HCT116 (cell line): ENCODE measurements around the gene OR2T1. TPM values are rescaled to one million over a fixed set of nuclear protein-coding genes. Genes with fewer than 3 reads are reported as not detected.

Source experiments
- ATAC-seq: fragments of 200-7000 bp; cut with Tn5 transposase; 2 replicates; pipeline ENCODE4 v1.9.1; 2020; ENCODE audit warnings: mild to moderate bottlenecking, moderate library complexity
- BruUV-seq: library from RNA; stranded (reverse); fragments of 400-500 nt; replicated peaks from 2 replicates; lab custom pipeline; 2021; lab: Mats Ljungman, UMichigan
- CTCF ChIA-PET: fragments of 300-600 bp; sonication (Branson Sonifier 250); formaldehyde crosslinking; loops from one replicate; lab custom pipeline; 2021; ENCODE audit warnings: antibody characterized with exemption; lab: Charles Lee
- POLR2A ChIA-PET: fragments of 300-600, 350-600 bp; sonication (Branson Sonifier 250); formaldehyde crosslinking; loops from one replicate; lab custom pipeline; 2021; ENCODE audit warnings: antibody characterized with exemption; lab: Charles Lee
- RAD21 ChIA-PET, 2 experiments: fragments of 300-600 bp; sonication (Branson Sonifier 250); formaldehyde crosslinking; loops; one replicate each; lab custom pipeline; 2023; ENCODE audit warnings: low total read pairs in 2 of 2; ENCODE audit not compliant: uncharacterized antibody in 2 of 2, unreplicated experiment in 2 of 2, low non-redundant PET in 1 of 2; lab: Charles Lee
- DNase-seq: peaks from one replicate; pipeline ENCODE4 v3.0.0-alpha.2; 2010; ENCODE audit warnings: low read depth, low spot score
- H2AFZ ChIP-seq: fragments of 200-600 bp; shearing (Covaris generic), sonication (generic); 2 replicates; pipeline ENCODE4 v1.6.1; 2017; ENCODE audit warnings: low read depth, mixed run types, mixed read lengths, antibody characterized with exemption, low read length; ENCODE audit not compliant: poor library complexity, severe bottlenecking
- H3K27ac ChIP-seq: 2 replicates; pipeline ENCODE4 v1.5.1; 2012; ENCODE audit warnings: low read depth, low read length
- H3K27me3 ChIP-seq: fragments of 200-600 bp; sonication (generic); 2 replicates; pipeline ENCODE4 v1.6.1; 2016; ENCODE audit warnings: mixed run types, low read length, mixed read lengths; ENCODE audit not compliant: insufficient read depth
- H3K36me3 ChIP-seq, 2 experiments: fragments of 200-500 bp in 1 of 2; fragments of 200-600 bp in 1 of 2; sonication (Bioruptor generic) in 1 of 2; sonication (generic) in 1 of 2; 2 replicates each; pipeline versions ENCODE4 v1.5.1 to v1.6.1; 2014 to 2016; ENCODE audit warnings: low read length in 2 of 2, inconsistent platforms in 1 of 2, mixed read lengths in 1 of 2, mixed run types in 1 of 2; ENCODE audit not compliant: insufficient read depth in 2 of 2, control insufficient read depth in 1 of 2
- H3K4me1 ChIP-seq, 2 experiments: fragments of 200-600 bp in 1 of 2; sonication (generic) in 1 of 2; 2 replicates each; pipeline versions ENCODE4 v1.5.1 to v1.6.1; 2012 to 2017; ENCODE audit warnings: low read length in 2 of 2, inconsistent platforms in 1 of 2, mild to moderate bottlenecking in 1 of 2, mixed read lengths in 1 of 2, mixed run types in 1 of 2, moderate library complexity in 1 of 2; ENCODE audit not compliant: insufficient read depth in 2 of 2, control insufficient read depth in 1 of 2
- H3K4me2 ChIP-seq: fragments of 200-600 bp; sonication (generic); 2 replicates; pipeline ENCODE4 v1.6.1; 2017; ENCODE audit warnings: mixed run types, low read length, mixed read lengths
- H3K4me3 ChIP-seq, 2 experiments: fragments of 200-600 bp in 1 of 2; sonication (generic) in 1 of 2; replicated peaks in 1 of 2; 2 replicates each; pipeline ENCODE4 v1.5.1; 2011 to 2016; ENCODE audit warnings: low read length in 2 of 2, control low read depth in 1 of 2, low read depth in 1 of 2, mild to moderate bottlenecking in 1 of 2, mixed read lengths in 1 of 2, mixed run types in 1 of 2
- H3K79me2 ChIP-seq: fragments of 200-600 bp; sonication (generic); 2 replicates; pipeline ENCODE4 v1.6.1; 2017; ENCODE audit warnings: mild to moderate bottlenecking, mixed run types, low read length, moderate library complexity, mixed read lengths; ENCODE audit not compliant: insufficient read depth
- H3K9ac ChIP-seq: fragments of 200-600 bp; sonication (generic); 2 replicates; pipeline ENCODE4 v1.6.1; 2016; ENCODE audit warnings: low read length, mixed read lengths
- H3K9me2 ChIP-seq: fragments of 200-600 bp; sonication (generic), shearing (Covaris generic); 2 replicates; pipeline ENCODE4 v1.6.1; 2017; ENCODE audit warnings: mixed run types, mild to moderate bottlenecking, moderate library complexity; ENCODE audit not compliant: insufficient read depth
- H3K9me3 ChIP-seq, 2 experiments: fragments of 200-500 bp in 1 of 2; fragments of 200-600 bp in 1 of 2; sonication (Bioruptor generic) in 1 of 2; sonication (generic) in 1 of 2; 2 replicates each; pipeline ENCODE4 v1.6.1; 2014 to 2017; ENCODE audit warnings: low read length in 2 of 2, mixed read lengths in 2 of 2, inconsistent platforms in 1 of 2, low read depth in 1 of 2, mild to moderate bottlenecking in 1 of 2, mixed run types in 1 of 2, moderate library complexity in 1 of 2; ENCODE audit not compliant: control insufficient read depth in 1 of 2, insufficient read depth in 1 of 2
- H4K20me1 ChIP-seq: fragments of 200-600 bp; sonication (generic), shearing (Covaris generic); 2 replicates; pipeline ENCODE4 v1.6.1; 2017; ENCODE audit warnings: mixed run types, mild to moderate bottlenecking, moderate library complexity; ENCODE audit not compliant: insufficient read depth
- CBX3 ChIP-seq: IDR thresholded peaks from 2 replicates; pipeline ENCODE4 v1.6.1; 2012; ENCODE audit warnings: low read depth
- CEBPB ChIP-seq: IDR thresholded peaks from 2 replicates; pipeline ENCODE4 v1.6.1; 2012; ENCODE audit warnings: low read depth
- ELF1 ChIP-seq: IDR thresholded peaks from 2 replicates; pipeline ENCODE4 v1.6.1; 2012; ENCODE audit warnings: low read depth, borderline replicate concordance
- EZH2 ChIP-seq: fragments of 200-600 bp; sonication (generic); IDR thresholded peaks from 2 replicates; pipeline ENCODE4 v1.6.1; 2017; ENCODE audit warnings: antibody characterized with exemption, mixed run types
- EZH2phosphoT487 ChIP-seq: fragments of 200-600 bp; IDR thresholded peaks from 2 replicates; pipeline ENCODE4 v1.6.1; 2018; ENCODE audit warnings: antibody characterized with exemption, borderline replicate concordance
- FOSL1 ChIP-seq: IDR thresholded peaks from 2 replicates; pipeline ENCODE4 v1.6.1; 2012; ENCODE audit warnings: low read depth
- POLR2A ChIP-seq: IDR thresholded peaks from 2 replicates; pipeline ENCODE4 v1.7.0; 2011; ENCODE audit warnings: borderline replicate concordance; ENCODE audit not compliant: insufficient read depth, insufficient read length; ENCODE audit errors: extremely low read depth
- POLR2AphosphoS5 ChIP-seq: IDR thresholded peaks from 2 replicates; pipeline ENCODE4 v1.6.1; 2011; ENCODE audit warnings: mild to moderate bottlenecking, low read depth, low read length, moderate library complexity
- RAD21 ChIP-seq: IDR thresholded peaks from 2 replicates; pipeline ENCODE4 v1.6.1; 2012; ENCODE audit warnings: low read depth, mild to moderate bottlenecking
- REST ChIP-seq: IDR thresholded peaks from 2 replicates; pipeline ENCODE4 v1.6.1; 2012; ENCODE audit warnings: low read depth
- SP1 ChIP-seq: IDR thresholded peaks from 2 replicates; pipeline ENCODE4 v1.6.1; 2012; ENCODE audit warnings: low read depth
- SRF ChIP-seq: IDR thresholded peaks from 2 replicates; pipeline ENCODE4 v1.6.1; 2012; ENCODE audit warnings: low read depth
- TCF7L2 ChIP-seq: IDR thresholded peaks from 2 replicates; pipeline ENCODE4 v1.7.0; 2011; ENCODE audit warnings: borderline replicate concordance, inconsistent platforms; ENCODE audit not compliant: insufficient read depth, insufficient read length; ENCODE audit errors: extremely low read depth
- YY1 ChIP-seq: IDR thresholded peaks from 2 replicates; pipeline ENCODE4 v1.6.1; 2011; ENCODE audit warnings: low read length, low read depth, moderate library complexity, mild to moderate bottlenecking; ENCODE audit not compliant: insufficient replicate concordance; ENCODE audit errors: extremely low read depth
- ZBTB33 ChIP-seq: IDR thresholded peaks from 2 replicates; pipeline ENCODE4 v1.6.1; 2011; ENCODE audit warnings: mild to moderate bottlenecking, low read length, moderate library complexity; ENCODE audit not compliant: insufficient replicate concordance; ENCODE audit errors: extremely low read depth
- ZFX ChIP-seq: fragments of 450-650 bp; IDR thresholded peaks from 2 replicates; pipeline ENCODE4 v1.6.1; 2017
- ZNF274 ChIP-seq: fragments of 200-500 bp; sonication (Bioruptor generic); IDR thresholded peaks from 2 replicates; pipeline ENCODE4 v1.6.1; 2014; ENCODE audit warnings: mild to moderate bottlenecking, low read depth, low read length, inconsistent platforms
- intact Hi-C: fragments of 100-400 bp; cut with micrococcal nuclease; formaldehyde crosslinking; loops from 2 replicates; pipeline ENCODE4 v1.10.0; 2022
- total RNA-seq: library from RNA; stranded (reverse); gene quantifications from one replicate; pipeline ENCODE4 v1.2.1, GENCODE V29; 2021; ENCODE audit not compliant: unreplicated experiment
- TF ChIP-seq, protein P1 (sequence below), 3 experiments: fragments of 200-600 bp in 1 of 3; sonication (generic) in 1 of 3; IDR thresholded peaks in 2 of 3; conservative IDR thresholded peaks in 1 of 3; 2 replicates each; pipeline ENCODE4 v1.5.1; 2012 to 2017; ENCODE audit warnings: low read depth in 2 of 3, low read length in 2 of 3, antibody characterized with exemption in 1 of 3, borderline replicate concordance in 1 of 3, control low read depth in 1 of 3, mild to moderate bottlenecking in 1 of 3, mixed read lengths in 1 of 3, mixed run types in 1 of 3, moderate library complexity in 1 of 3; ENCODE audit not compliant: insufficient read depth in 1 of 3

Gene OR2T1
- total RNA-seq, 1 experiment from 2014 or later = not detected

DNA sequence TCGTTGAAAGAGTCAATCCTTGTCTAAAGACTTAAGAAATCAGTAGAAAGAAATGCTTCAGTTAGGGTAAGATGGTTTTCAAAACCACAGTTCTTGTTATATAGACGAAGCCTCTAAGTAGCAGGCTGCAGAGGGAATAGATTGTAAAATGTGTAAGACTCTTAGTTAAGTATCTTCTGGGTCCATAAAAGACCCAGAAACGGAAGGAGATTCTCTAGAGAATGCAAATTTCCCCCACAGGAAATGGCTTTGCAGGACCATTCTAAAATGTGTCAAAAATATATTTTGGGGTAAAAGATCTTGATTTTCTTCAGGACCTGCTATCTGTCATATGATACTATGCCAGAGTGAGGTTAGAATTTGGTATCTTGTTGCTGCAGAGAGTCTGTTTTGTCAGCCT lies 13.4 kb downstream of the OR2T1 start:
- H2AFZ ChIP-seq = no peak overlapping the region
- ChIA-PET RAD21 (no interaction called here), CTCF (no interaction called here), POLR2A (no interaction called here)
- no peak for TF ChIP-seq RAD21
- TF ChIP-seq YY1 = no peak
- TF ChIP-seq SRF = no peak
- TF ChIP-seq REST = no peak
- TF ChIP-seq SP1 = no peak
- no peak for TF ChIP-seq POLR2AphosphoS5
- TF ChIP-seq FOSL1 = no peak
- TF ChIP-seq ZNF274 = no peak
- TF ChIP-seq EZH2 = no peak
- no peak for TF ChIP-seq CBX3
- no peak for TF ChIP-seq TCF7L2
- no peak for TF ChIP-seq ELF1
- TF ChIP-seq ZFX = no peak
- TF ChIP-seq, protein P1, sequence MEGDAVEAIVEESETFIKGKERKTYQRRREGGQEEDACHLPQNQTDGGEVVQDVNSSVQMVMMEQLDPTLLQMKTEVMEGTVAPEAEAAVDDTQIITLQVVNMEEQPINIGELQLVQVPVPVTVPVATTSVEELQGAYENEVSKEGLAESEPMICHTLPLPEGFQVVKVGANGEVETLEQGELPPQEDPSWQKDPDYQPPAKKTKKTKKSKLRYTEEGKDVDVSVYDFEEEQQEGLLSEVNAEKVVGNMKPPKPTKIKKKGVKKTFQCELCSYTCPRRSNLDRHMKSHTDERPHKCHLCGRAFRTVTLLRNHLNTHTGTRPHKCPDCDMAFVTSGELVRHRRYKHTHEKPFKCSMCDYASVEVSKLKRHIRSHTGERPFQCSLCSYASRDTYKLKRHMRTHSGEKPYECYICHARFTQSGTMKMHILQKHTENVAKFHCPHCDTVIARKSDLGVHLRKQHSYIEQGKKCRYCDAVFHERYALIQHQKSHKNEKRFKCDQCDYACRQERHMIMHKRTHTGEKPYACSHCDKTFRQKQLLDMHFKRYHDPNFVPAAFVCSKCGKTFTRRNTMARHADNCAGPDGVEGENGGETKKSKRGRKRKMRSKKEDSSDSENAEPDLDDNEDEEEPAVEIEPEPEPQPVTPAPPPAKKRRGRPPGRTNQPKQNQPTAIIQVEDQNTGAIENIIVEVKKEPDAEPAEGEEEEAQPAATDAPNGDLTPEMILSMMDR (IDR thresholded peaks at IDR 0.05 in 2 of 3, conservative IDR thresholded peaks at IDR 0.05 in 1 of 3; ENCODE audit: borderline replicate concordance in 1 of 3, insufficient read depth in 1 of 3, low read depth in 2 of 3, low read length in 2 of 3) = no peak
- TF ChIP-seq CEBPB = no peak
- no peak for TF ChIP-seq POLR2A
- TF ChIP-seq ZBTB33 = no peak
- no peak for TF ChIP-seq EZH2phosphoT487
- BruUV-seq = no TSS peak
- no peaks in the 10 kb centered on the region for H3K36me3 ChIP-seq
- peaks cover 7 to 15% of the 10 kb centered on the region in 2 experiments; a peak in 2 of 4 replicates for H3K9me3 ChIP-seq
- no peaks in the 10 kb centered on the region for H3K4me1 ChIP-seq
- H3K4me2 ChIP-seq = no peak overlapping the region
- H3K27ac ChIP-seq = no peak overlapping the region
- H3K27me3 ChIP-seq = no peaks in the 10 kb centered on the region
- H3K9me2 ChIP-seq = no peaks in the 10 kb centered on the region
- intact Hi-C loops = no loop called here
- H3K79me2 ChIP-seq = no peaks in the 10 kb centered on the region
- no peak overlapping the region for H3K9ac ChIP-seq
- ATAC-seq = no peak
- no peak for DNase-seq
- H4K20me1 ChIP-seq = no peaks in the 10 kb centered on the region
- no peak overlapping the region for H3K4me3 ChIP-seq
